NCI-H526 treated with DMSO at 0.1 percent for 48 hours (cell line): ENCODE results near the gene MAPKAP1.

Experiments used
- DNase-seq: peaks from one replicate; lab custom pipeline; 2025; lab: John Stamatoyannopoulos, UW

MAPKAP1 gene

GRCh38 chr9:125534971-125535701, 171.9 kb downstream of the MAPKAP1 start:
- DNase-seq: no peak

- DNase-seq: no peak
Measured at GRCh38 chr9:125532812-125533594, 174.0 kb downstream of the MAPKAP1 start.

- DNase-seq: no peak
Measured at GRCh38 chr9:125532412-125532811, 174.6 kb downstream of the MAPKAP1 start.

- DNase-seq: no peak
Measured at GRCh38 chr9:125529589-125530515, 177.2 kb downstream of the MAPKAP1 start.

- no peak for DNase-seq
Measured at GRCh38 chr9:125529107-125529506, 177.9 kb downstream of the MAPKAP1 start.

GRCh38 chr9:125527471-125528002, 179.5 kb downstream of the MAPKAP1 start:
- DNase-seq: no peak

GRCh38 chr9:125525921-125526631, 180.9 kb downstream of the MAPKAP1 start:
- DNase-seq: no peak

- no peak for DNase-seq
Measured at GRCh38 chr9:125524583-125525355, 182.2 kb downstream of the MAPKAP1 start.

- no peak for DNase-seq
Measured at GRCh38 chr9:125523681-125524080, 183.3 kb downstream of the MAPKAP1 start.

- no peak for DNase-seq
Measured at GRCh38 chr9:125522328-125522725, 184.7 kb downstream of the MAPKAP1 start.

GRCh38 chr9:125521462-125522327, 185.3 kb downstream of the MAPKAP1 start:
- DNase-seq: no peak

GRCh38 chr9:125519734-125520133, 187.3 kb downstream of the MAPKAP1 start:
- no peak for DNase-seq

GRCh38 chr9:125517577-125517976, 189.4 kb downstream of the MAPKAP1 start:
- DNase-seq: no peak

- DNase-seq: no peak
Measured at GRCh38 chr9:125515983-125516940, 190.7 kb downstream of the MAPKAP1 start.

- DNase-seq: no peak
Measured at GRCh38 chr9:125515281-125515680, 191.7 kb downstream of the MAPKAP1 start.

- DNase-seq: no peak
Measured at GRCh38 chr9:125514468-125514867, 192.5 kb downstream of the MAPKAP1 start.

GRCh38 chr9:125513668-125514413, 193.2 kb downstream of the MAPKAP1 start:
- no peak for DNase-seq

- no peak for DNase-seq
Measured at GRCh38 chr9:125513303-125513667, 193.7 kb downstream of the MAPKAP1 start.
